ENCODE measurements around the gene CHMP3. TPM values are rescaled to one million over a fixed set of nuclear protein-coding genes. Genes with fewer than 3 reads are reported as not detected.

Gene CHMP3
- polyA plus RNA-seq, 1 donor from 2014 or later = 31.8 TPM

- no peaks in the 10 kb centered on the region for H3K79me2 ChIP-seq (replicated peaks; ENCODE audit: insufficient read depth, low read length)
- no peak overlapping the region for H3K4me2 ChIP-seq (ENCODE audit: low read length)
- H3K27ac ChIP-seq (ENCODE audit: low read length) = no peak overlapping the region
- H3F3A ChIP-seq (ENCODE audit: insufficient read depth, low read length, poor library complexity, severe bottlenecking) = no peaks in the 10 kb centered on the region
- no peaks in the 10 kb centered on the region for H3K9me2 ChIP-seq (ENCODE audit: insufficient read depth, low read length)
- H3K9me3 ChIP-seq (ENCODE audit: low read length) = peaks cover 6% of the 10 kb centered on the region
- no peak overlapping the region for H3K4me3 ChIP-seq (ENCODE audit: low read length)
- H3K36me3 ChIP-seq (ENCODE audit: insufficient read depth, low read length) = no peaks in the 10 kb centered on the region
- no peaks in the 10 kb centered on the region for H4K20me1 ChIP-seq (ENCODE audit: insufficient read depth)
- H3K9ac ChIP-seq (ENCODE audit: low read length) = no peak overlapping the region
- no peak overlapping the region for H2AFZ ChIP-seq (ENCODE audit: low read depth, low read length)
- no peak for TF ChIP-seq SMC3 (conservative IDR thresholded peaks at IDR 0.05; ENCODE audit: poor library complexity)
- no peak for TF ChIP-seq MXI1 (conservative IDR thresholded peaks at IDR 0.05; ENCODE audit: poor library complexity, severe bottlenecking)
- no peak for TF ChIP-seq TAF1 (IDR thresholded peaks at IDR 0.05; ENCODE audit: low read depth)
- no peak for TF ChIP-seq RAD21 (conservative IDR thresholded peaks at IDR 0.05)
- no peak for TF ChIP-seq REST (IDR thresholded peaks at IDR 0.05; ENCODE audit: borderline replicate concordance)
- no peak for TF ChIP-seq CTCF (IDR thresholded peaks at IDR 0.05; ENCODE audit: poor library complexity, severe bottlenecking)
- no peak for TF ChIP-seq EP300 (conservative IDR thresholded peaks at IDR 0.05; ENCODE audit: poor library complexity, severe bottlenecking)
- TF ChIP-seq POLR2AphosphoS5 (IDR thresholded peaks at IDR 0.05) = no peak
- TF ChIP-seq EZH2 (IDR thresholded peaks at IDR 0.05; ENCODE audit: borderline replicate concordance, insufficient read depth, low read length, poor library complexity, severe bottlenecking) = no peak
- H3K27me3 ChIP-seq (ENCODE audit: insufficient read depth, low read depth, low read length) = no peaks in the 10 kb centered on the region
Observed at GRCh38 chr2:86543335-86543734, 19.9 kb downstream of the CHMP3 start.

- Histone ChIP-seq H3K9me3 (ENCODE audit: low read length) (peaks cover 6% of the 10 kb centered on the region), H3K79me2 (replicated peaks; ENCODE audit: insufficient read depth, low read length) (no peaks in the 10 kb centered on the region), H3K4me2 (ENCODE audit: low read length) (no peak overlapping the region), H3K9me2 (ENCODE audit: insufficient read depth, low read length) (no peaks in the 10 kb centered on the region), H4K20me1 (ENCODE audit: insufficient read depth) (no peaks in the 10 kb centered on the region), H3K27ac (ENCODE audit: low read length) (no peak overlapping the region), H3K9ac (ENCODE audit: low read length) (no peak overlapping the region), H2AFZ (ENCODE audit: low read depth, low read length) (no peak overlapping the region), H3F3A (ENCODE audit: insufficient read depth, low read length, poor library complexity, severe bottlenecking) (no peaks in the 10 kb centered on the region), H3K36me3 (ENCODE audit: insufficient read depth, low read length) (no peaks in the 10 kb centered on the region), H3K4me3 (ENCODE audit: low read length) (no peak overlapping the region), H3K27me3 (ENCODE audit: insufficient read depth, low read depth, low read length) (no peaks in the 10 kb centered on the region)
- no peak for TF ChIP-seq TAF1 (IDR thresholded peaks at IDR 0.05; ENCODE audit: low read depth)
- TF ChIP-seq REST (IDR thresholded peaks at IDR 0.05; ENCODE audit: borderline replicate concordance) = no peak
- TF ChIP-seq SMC3 (conservative IDR thresholded peaks at IDR 0.05; ENCODE audit: poor library complexity) = no peak
- no peak for TF ChIP-seq MXI1 (conservative IDR thresholded peaks at IDR 0.05; ENCODE audit: poor library complexity, severe bottlenecking)
- no peak for TF ChIP-seq EP300 (conservative IDR thresholded peaks at IDR 0.05; ENCODE audit: poor library complexity, severe bottlenecking)
- TF ChIP-seq EZH2 (IDR thresholded peaks at IDR 0.05; ENCODE audit: borderline replicate concordance, insufficient read depth, low read length, poor library complexity, severe bottlenecking) = no peak
- no peak for TF ChIP-seq RAD21 (conservative IDR thresholded peaks at IDR 0.05)
- TF ChIP-seq POLR2AphosphoS5 (IDR thresholded peaks at IDR 0.05) = no peak
- TF ChIP-seq CTCF (IDR thresholded peaks at IDR 0.05; ENCODE audit: poor library complexity, severe bottlenecking) = no peak
Observed at GRCh38 chr2:86542814-86543213, 20.4 kb downstream of the CHMP3 start.

Data from neural cell (in vitro differentiated cells).